GM18498 (cell line): ENCODE measurements around the gene RNF213.
"Not testable (repeated sequence)": the region's sequence is repeated elsewhere in the genome, so short reads cannot be mapped to it uniquely, and the experiment has no call there.

Source experiments
- ATAC-seq: cut with Tn5 transposase; IDR thresholded peaks from one replicate; pipeline ENCODE4 v1.9.1; 2021; ENCODE audit warnings: mild to moderate bottlenecking, moderate library complexity; ENCODE audit not compliant: unreplicated experiment

The RNF213 gene

GRCh38 chr17:80291260-80291659 is 30.6 kb downstream of the RNF213 start:
- ATAC-seq: no peak

GRCh38 chr17:80291691-80292487 is 31.2 kb downstream of the RNF213 start:
- ATAC-seq: no peak

GRCh38 chr17:80292521-80292971 is 31.9 kb downstream of the RNF213 start:
- ATAC-seq: no peak

GRCh38 chr17:80294210-80294609 is 33.6 kb downstream of the RNF213 start:
- ATAC-seq: no peak

- ATAC-seq: no peak
Observed at GRCh38 chr17:80294653-80295052, 34.0 kb downstream of the RNF213 start.

- ATAC-seq: no peak
Observed at GRCh38 chr17:80295146-80295545, 34.5 kb downstream of the RNF213 start.

- ATAC-seq: no peak
Observed at GRCh38 chr17:80295559-80295958, 34.9 kb downstream of the RNF213 start.

- ATAC-seq: no peak
Observed at GRCh38 chr17:80296221-80296620, 35.6 kb downstream of the RNF213 start.

- no peak for ATAC-seq
Observed at GRCh38 chr17:80297996-80298560, 37.4 kb downstream of the RNF213 start.

GRCh38 chr17:80299350-80300100 is 38.9 kb downstream of the RNF213 start:
- ATAC-seq: not testable (repeated sequence)

GRCh38 chr17:80300756-80301155 is 40.1 kb downstream of the RNF213 start:
- not testable (repeated sequence) for ATAC-seq

GRCh38 chr17:80303824-80304223 is 43.2 kb downstream of the RNF213 start:
- ATAC-seq: no peak

GRCh38 chr17:80307994-80308691 is 47.5 kb downstream of the RNF213 start:
- ATAC-seq: no peak

- ATAC-seq: no peak
Observed at GRCh38 chr17:80308692-80309517, 48.3 kb downstream of the RNF213 start.

GRCh38 chr17:80311216-80311827 is 50.7 kb downstream of the RNF213 start:
- ATAC-seq: no peak

- ATAC-seq: no peak
Observed at GRCh38 chr17:80312621-80313135, 52.0 kb downstream of the RNF213 start.

GRCh38 chr17:80313160-80313829 is 52.6 kb downstream of the RNF213 start:
- no peak for ATAC-seq

- ATAC-seq: not testable (repeated sequence)
Observed at GRCh38 chr17:80313946-80314345, 53.3 kb downstream of the RNF213 start.
